ENCODE measurements around the gene PPP1R13L. TPM values are rescaled to one million over a fixed set of nuclear protein-coding genes. Genes with fewer than 3 reads are reported as not detected.
"Not testable (repeated sequence)": the region's sequence is repeated elsewhere in the genome, so short reads cannot be mapped to it uniquely, and the experiment has no call there.

PPP1R13L gene
- total RNA-seq, 1 donor from 2014 or later = under 0.01 TPM

- FAIRE-seq; DNase-seq (ENCODE audit: low spot score in 2 of 2): not testable (repeated sequence)
Observed at GRCh38 chr19:45407585-45407984, 2.7 kb upstream of the PPP1R13L start.

DNA sequence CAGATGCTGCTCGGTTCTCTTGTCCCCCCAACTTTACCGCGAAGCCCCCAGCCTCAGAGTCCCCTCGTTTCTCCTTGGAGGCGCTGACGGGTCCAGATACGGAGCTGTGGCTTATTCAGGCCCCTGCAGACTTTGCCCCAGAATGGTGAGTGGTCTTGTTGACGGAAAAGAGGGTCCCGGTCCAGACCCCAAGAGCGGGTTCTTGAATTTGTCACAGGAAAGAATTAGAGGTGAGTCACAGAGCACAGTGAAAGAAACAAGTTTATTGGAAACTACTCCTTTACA is 2.2 kb upstream of the PPP1R13L start:
- no peak for DNase-seq (ENCODE audit: low spot score in 2 of 2)
- no peak for FAIRE-seq

DNA sequence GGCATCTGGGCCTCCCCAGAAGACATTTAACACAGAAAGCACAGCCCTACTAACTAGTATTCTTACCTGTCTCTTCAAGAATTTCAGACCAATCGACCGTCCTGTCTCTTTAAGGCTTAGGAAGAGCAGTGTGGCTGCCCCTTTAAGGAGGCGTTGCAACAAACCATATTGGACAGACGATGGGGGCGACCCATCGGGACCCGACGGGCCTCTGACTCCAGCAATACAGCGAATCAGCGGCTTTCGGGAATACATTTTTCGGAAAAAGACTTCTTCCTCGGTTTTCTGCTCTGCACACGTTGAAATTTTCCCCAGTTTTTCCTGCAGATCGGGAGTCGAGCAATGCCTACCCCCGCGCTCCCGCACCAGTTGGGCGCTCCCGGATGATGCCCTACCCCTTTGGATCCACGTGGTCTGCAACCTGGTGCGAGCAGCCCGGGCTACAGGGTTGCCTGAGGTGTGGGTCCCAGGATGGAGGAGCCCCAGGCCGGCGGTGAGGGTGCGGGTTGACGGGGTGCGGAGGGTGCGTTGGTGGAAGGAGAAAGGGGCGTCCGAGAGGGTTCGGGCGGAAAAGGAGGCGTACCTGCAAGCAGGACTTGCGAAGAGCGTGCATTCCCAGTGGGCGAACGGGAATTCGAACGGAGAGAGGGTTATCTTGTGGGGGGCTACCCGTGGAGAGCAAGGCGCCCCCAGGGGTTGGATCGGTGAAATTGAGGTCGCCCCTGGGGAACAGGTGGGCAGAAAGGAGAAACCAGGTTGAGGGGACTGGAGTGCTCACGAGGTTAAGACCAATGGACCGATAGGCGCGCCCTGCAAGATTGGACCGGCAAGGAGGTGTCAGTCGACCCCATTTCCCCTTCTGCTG is 1.6 kb upstream of the PPP1R13L start, which contains the start of gene POLR1G:
TSS of gene POLR1G (plus strand) at position 419 of the 865 bp plus-strand sequence. CDS start at position 472, 53 bp downstream.
- no peak for FAIRE-seq
- peak; percentile 89 to 93 for DNase-seq (ENCODE audit: low spot score in 2 of 2)

DNA sequence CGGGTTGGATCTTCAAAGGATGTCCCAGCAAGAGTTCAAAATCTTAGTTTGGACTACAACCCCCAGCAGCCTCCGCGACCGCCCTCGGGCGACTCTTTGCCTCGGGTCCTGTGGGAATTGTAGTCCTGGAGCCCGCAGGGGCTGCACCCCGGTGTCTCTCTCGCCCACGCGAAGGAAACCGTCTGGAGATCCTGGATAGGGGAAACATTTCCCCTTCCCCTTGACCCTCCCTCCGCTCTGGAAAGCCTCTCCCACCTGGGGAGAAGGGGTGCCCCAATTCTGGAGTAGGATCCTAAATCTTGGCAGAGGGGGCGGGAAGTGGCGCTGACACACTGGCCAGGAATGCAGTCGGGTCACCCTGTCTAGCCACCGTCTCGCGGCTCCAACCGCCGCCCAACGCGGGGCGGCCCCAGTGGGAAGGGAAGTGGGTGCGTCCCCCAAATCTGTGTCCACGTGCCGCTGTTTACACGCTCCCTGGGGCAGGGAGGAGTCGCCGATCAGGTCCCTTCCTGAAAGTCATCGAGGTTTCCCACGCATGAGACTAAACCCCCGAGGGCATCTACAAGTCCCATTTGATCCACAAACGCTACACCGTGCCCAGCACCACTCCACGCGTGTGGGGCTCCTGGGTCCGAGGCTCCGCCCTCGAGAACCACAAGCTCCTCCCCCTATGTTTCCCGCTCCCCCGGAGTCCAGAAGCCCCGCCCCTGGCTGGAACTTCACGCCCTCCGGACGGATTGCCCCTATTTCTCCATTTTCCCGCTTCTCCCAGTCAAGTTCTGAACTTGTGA is 761 bp upstream of the PPP1R13L start:
- DNase-seq (ENCODE audit: low spot score in 2 of 2) (peak; percentile 86 to 88), FAIRE-seq (no peak)

DNA sequence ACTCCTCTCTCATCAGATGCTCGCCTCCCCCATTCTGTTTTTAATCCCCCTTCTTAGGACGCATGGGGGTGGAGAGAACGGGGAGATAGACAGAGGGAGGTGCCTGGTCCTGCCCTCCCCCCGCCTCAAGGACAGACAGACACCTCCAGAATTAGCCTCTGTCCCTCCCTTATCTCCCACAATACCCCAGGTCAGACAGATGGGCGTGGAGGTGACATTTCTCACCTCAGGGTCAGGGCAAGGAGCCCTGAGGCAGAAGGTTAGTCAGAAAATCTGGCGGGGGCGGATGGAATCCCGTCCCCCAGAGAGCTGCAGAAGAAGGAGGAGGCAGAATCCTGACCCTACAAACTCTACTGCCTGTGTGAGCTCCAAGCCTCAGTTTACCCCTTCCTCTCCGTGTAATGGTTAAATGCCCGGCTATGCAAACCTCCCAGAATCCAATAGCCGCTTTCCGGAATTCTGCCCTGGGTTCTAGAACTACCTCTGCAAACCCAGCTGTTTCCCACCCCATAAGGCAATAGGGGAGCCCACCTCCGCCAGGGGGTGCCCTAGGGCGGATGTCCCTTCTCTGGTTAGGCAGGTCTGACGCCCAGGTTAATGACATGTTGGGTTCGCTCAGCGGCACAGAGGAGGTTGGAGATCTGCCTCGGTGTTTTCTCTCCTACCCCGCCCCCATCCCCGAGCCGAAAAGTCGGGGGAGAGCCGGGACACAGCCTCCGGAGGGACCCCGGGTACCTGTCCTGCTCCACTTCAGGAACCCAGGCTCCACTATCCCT is 900 bp downstream of the PPP1R13L start:
- DNase-seq (ENCODE audit: low spot score in 2 of 2) (no peak), FAIRE-seq (no peak)

- FAIRE-seq (no peak), DNase-seq (ENCODE audit: low spot score in 2 of 2) (no peak)
Observed at GRCh38 chr19:45403272-45403671, 1.6 kb downstream of the PPP1R13L start.

- no peak for DNase-seq (ENCODE audit: low spot score in 2 of 2)
- FAIRE-seq = no peak
Observed at GRCh38 chr19:45402298-45403061, 2.4 kb downstream of the PPP1R13L start.

DNA sequence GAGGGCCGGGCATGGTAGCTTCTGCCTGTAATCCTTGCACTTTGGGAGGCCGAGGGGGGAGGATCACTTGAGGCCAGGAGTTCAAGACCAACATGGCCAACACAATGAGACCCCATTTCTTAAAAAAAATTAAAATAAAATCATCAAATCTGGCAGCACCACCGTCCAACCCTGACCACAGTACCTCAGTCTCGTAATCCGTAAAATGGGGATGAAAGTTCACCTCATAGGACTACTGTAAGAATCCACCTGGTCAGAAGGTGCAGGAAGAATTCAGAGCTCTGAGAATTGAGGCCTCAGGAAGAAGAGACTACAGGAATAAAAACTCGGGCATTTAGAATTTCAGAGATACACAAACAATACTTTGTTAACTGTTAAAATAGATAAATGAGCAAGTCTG is 3.1 kb downstream of the PPP1R13L start:
- no peak for DNase-seq (ENCODE audit: low spot score in 2 of 2)
- FAIRE-seq = no peak

DNA sequence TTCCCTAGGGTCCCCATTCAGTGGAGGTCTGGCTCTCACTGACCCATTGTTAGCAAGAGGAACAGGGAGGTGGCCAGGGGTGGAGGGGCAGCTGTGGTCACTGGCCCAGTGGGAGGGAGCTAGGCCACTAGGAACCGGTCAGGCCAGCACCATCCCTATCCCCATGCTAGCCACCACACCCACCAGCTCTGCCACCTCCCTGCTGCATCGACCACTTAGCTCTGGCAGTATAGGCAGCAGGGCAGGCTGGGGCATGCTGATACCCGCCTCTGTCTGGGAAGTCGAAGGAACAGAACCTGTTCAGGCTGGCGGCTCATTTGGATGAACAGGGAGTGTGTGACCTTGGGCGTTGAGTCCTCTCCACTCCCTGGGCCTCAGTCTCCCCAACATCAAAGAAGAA is 4.7 kb downstream of the PPP1R13L start:
- no peak for DNase-seq (ENCODE audit: low spot score in 2 of 2)
- FAIRE-seq = no peak

- DNase-seq (ENCODE audit: low spot score in 2 of 2) (no peak), FAIRE-seq (no peak)
Observed at GRCh38 chr19:45395821-45396617, 8.8 kb downstream of the PPP1R13L start.

DNA sequence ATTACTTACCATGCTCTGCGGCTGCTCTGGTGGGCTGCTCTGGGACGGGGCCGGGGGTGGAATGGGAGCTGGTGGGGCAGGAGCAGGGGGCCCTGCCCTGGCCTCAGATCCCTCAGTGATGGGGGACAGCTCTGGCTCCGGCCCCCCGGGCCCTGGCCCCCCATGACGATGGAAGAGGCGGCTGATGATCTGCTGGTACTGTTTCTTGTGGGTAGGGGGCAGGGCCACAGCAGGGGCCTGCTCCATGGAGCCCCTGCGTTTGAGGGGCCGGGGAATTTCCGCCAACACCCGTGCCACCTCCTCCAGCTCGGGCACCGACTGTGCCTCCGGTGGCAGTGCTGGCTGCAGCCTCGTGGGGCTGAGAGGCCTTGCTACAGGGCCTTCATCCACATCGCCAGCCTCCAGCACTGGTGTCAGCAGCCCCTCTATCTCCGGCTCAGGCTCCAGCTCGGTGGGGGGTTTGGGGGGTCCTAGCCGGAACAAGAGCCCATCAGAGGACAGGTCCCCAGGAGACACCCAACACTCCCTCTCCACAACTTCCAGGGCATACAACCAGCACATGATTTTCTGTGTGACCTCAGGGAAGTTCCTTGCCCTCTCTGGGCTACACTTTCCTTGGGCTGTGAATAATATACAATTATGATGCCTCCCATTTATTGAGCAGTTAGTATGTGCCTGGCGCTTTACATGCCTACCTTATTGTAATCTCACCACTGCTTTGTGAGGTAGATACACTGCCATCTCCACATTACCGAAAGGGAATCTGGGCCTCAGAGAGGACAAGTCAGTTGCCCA is 12.8 kb downstream of the PPP1R13L start:
- FAIRE-seq (no peak), DNase-seq (ENCODE audit: low spot score in 2 of 2) (no peak)

DNA sequence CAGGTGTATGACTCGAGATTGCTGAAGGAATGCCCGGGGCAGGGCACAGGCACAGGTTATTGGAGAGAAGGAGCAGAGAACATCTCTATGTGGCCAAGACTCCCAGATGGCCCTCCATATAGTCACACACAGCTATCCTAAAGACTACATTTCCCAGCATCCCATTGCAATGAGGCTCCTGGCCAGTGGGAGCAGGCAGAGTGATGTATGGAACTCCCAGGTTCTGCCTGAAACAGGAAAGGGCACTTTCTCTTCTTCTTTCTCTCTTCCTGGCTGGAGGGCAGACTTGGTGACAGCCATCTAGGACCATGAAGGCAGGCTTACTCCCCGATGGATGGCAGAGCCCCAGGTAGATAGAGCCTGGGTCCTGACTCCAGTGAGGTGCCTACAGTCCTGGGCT is 13.5 kb downstream of the PPP1R13L start:
- FAIRE-seq = no peak
- no peak for DNase-seq (ENCODE audit: low spot score in 2 of 2)

- FAIRE-seq (no peak), DNase-seq (ENCODE audit: low spot score in 2 of 2) (peak in 1 of 2 donors; percentile 29)
Observed at GRCh38 chr19:45385392-45386221, 19.3 kb downstream of the PPP1R13L start.

GRCh38 chr19:45382426-45382825 is 22.4 kb downstream of the PPP1R13L start:
- DNase-seq (ENCODE audit: low spot score in 2 of 2) (no peak), FAIRE-seq (no peak)

GRCh38 chr19:45380107-45380506 is 24.8 kb downstream of the PPP1R13L start:
- DNase-seq (ENCODE audit: low spot score in 2 of 2) (no peak), FAIRE-seq (no peak)

- no peak for FAIRE-seq
Observed at GRCh38 chr19:45376045-45376724, 28.7 kb downstream of the PPP1R13L start.

More at GRCh38 chr19:45376045-45376724, 28.7 kb downstream of the PPP1R13L start:
- no peak for DNase-seq (ENCODE audit: low spot score in 2 of 2)

All from frontal cortex (tissue), 4 donors.